ENCODE results near the gene VENTX. TPM values are rescaled to one million over a fixed set of nuclear protein-coding genes. Genes with fewer than 3 reads are reported as not detected.

VENTX gene
- total RNA-seq, 1 experiment from 2014 or later = not detected

DNA sequence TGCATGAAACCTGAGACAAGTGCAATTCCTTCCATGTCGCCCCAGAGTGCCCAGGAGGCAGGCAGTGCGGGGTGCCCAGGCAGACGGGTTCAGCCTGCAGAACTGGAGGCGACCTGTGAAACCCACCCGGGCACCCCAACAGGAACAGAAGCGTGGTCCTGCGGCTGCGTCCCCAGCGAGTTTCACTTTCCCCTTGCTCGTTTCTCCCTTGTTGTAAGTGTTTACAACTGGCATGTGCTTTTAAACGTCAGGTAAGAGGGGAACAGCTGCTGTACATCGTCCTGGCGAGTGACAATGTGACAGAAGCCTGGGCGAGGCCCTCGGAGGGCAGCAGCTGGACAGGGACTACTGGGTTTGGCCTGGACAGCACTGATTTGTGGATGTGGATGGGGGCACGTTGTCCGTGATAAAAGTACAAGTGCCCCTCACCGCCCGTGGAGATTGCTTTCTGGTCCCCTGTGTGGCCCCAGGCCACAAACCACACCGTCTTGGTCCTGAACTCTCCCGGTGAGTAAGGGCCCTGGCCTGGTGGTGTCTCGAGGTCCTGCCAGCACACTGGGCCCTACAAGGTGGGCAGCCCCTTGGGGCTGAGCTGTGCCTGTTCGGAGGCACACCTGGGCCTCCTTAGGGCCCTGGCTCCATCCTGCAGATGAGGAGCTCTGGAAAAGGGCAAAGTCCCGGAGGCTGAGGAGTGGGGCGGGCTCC lies 4.0 kb downstream of the VENTX start:
- CTCF ChIA-PET = no interaction called here
- POLR2A ChIA-PET = no interaction called here
- Histone ChIP-seq H3K27ac (ENCODE audit: low read length) (no peak overlapping the region), H3K4me3 (ENCODE audit: low read depth in 2 of 2, low read length in 2 of 2) (no peak overlapping the region), H3K4me1 (ENCODE audit: control insufficient read depth, insufficient read depth, low read length) (no peaks in the 10 kb centered on the region), H3K9me3 (ENCODE audit: control insufficient read depth, insufficient read depth, low read depth, low read length) (no peaks in the 10 kb centered on the region), H3K27me3 (ENCODE audit: control insufficient read depth, insufficient read depth, low read length) (peaks cover 4% of the 10 kb centered on the region; the same call in 1 of the 2 replicates), H3K36me3 (ENCODE audit: control insufficient read depth, insufficient read depth, low read length) (no peaks in the 10 kb centered on the region)
- no TSS peak for BruUV-seq (replicated peaks)
- ATAC-seq (no peak), DNase-seq (ENCODE audit: low read depth, low spot score) (no peak)
- TF ChIP-seq TCF7L2 (IDR thresholded peaks at IDR 0.05; ENCODE audit: low read depth, low read length) (no peak), REST (IDR thresholded peaks at IDR 0.05; ENCODE audit: insufficient read depth in 1 of 2, low read depth in 2 of 2, low read length in 1 of 2) (no peak), SIN3A (IDR thresholded peaks at IDR 0.05; ENCODE audit: borderline replicate concordance, insufficient read depth, low read depth, low read length) (no peak), POLR2AphosphoS5 (IDR thresholded peaks at IDR 0.05; ENCODE audit: low read depth, low read length) (no peak)
- TF ChIP-seq, protein P1, sequence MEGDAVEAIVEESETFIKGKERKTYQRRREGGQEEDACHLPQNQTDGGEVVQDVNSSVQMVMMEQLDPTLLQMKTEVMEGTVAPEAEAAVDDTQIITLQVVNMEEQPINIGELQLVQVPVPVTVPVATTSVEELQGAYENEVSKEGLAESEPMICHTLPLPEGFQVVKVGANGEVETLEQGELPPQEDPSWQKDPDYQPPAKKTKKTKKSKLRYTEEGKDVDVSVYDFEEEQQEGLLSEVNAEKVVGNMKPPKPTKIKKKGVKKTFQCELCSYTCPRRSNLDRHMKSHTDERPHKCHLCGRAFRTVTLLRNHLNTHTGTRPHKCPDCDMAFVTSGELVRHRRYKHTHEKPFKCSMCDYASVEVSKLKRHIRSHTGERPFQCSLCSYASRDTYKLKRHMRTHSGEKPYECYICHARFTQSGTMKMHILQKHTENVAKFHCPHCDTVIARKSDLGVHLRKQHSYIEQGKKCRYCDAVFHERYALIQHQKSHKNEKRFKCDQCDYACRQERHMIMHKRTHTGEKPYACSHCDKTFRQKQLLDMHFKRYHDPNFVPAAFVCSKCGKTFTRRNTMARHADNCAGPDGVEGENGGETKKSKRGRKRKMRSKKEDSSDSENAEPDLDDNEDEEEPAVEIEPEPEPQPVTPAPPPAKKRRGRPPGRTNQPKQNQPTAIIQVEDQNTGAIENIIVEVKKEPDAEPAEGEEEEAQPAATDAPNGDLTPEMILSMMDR (IDR thresholded peaks at IDR 0.05) = no peak
- intact Hi-C loops (cut with micrococcal nuclease; ENCODE audit: unreplicated experiment) = loop anchor here (5.0 kb wide), 1 partner anchor 94 kb away; no protein-coding TSS in a partner anchor
- in situ Hi-C loops (cut with HindIII; ENCODE audit: low pct_unique_long_range_greater_than_20kb, low sequenced_read_pairs) = no loop called here

- TF ChIP-seq SIN3A (IDR thresholded peaks at IDR 0.05; ENCODE audit: borderline replicate concordance, insufficient read depth, low read depth, low read length) = no peak
- no peak for TF ChIP-seq REST (IDR thresholded peaks at IDR 0.05; ENCODE audit: insufficient read depth in 1 of 2, low read depth in 2 of 2, low read length in 1 of 2)
- TF ChIP-seq, protein P1 (IDR thresholded peaks at IDR 0.05) = no peak
- no peak for TF ChIP-seq POLR2AphosphoS5 (IDR thresholded peaks at IDR 0.05; ENCODE audit: low read depth, low read length)
- no peak for TF ChIP-seq TCF7L2 (IDR thresholded peaks at IDR 0.05; ENCODE audit: low read depth, low read length)
- Histone ChIP-seq H3K4me1 (ENCODE audit: control insufficient read depth, insufficient read depth, low read length) (no peaks in the 10 kb centered on the region), H3K4me3 (ENCODE audit: low read depth in 2 of 2, low read length in 2 of 2) (no peak overlapping the region), H3K9me3 (ENCODE audit: control insufficient read depth, insufficient read depth, low read depth, low read length) (no peaks in the 10 kb centered on the region), H3K27me3 (ENCODE audit: control insufficient read depth, insufficient read depth, low read length) (no peaks in the 10 kb centered on the region), H3K27ac (ENCODE audit: low read length) (no peak overlapping the region), H3K36me3 (ENCODE audit: control insufficient read depth, insufficient read depth, low read length) (no peaks in the 10 kb centered on the region)
- ATAC-seq = no peak
- intact Hi-C loops (cut with micrococcal nuclease; ENCODE audit: unreplicated experiment) (loop anchor here (5.0 kb wide), 1 partner anchor 95 kb away; no protein-coding TSS in a partner anchor), in situ Hi-C loops (cut with HindIII; ENCODE audit: low pct_unique_long_range_greater_than_20kb, low sequenced_read_pairs) (no loop called here)
- DNase-seq (ENCODE audit: low read depth, low spot score) = no peak
- no TSS peak for BruUV-seq (replicated peaks)
- POLR2A ChIA-PET = no interaction called here
- CTCF ChIA-PET = no interaction called here
These were observed 5.1 kb downstream of the VENTX start for GRCh38 chr10:133242611-133243356.

Data from Panc1 (cell line).